Endothelial cell of umbilical vein (primary cell): ENCODE measurements around the gene TTC33. TPM values are rescaled to one million over a fixed set of nuclear protein-coding genes. Genes with fewer than 3 reads are reported as not detected.
A peak's percentile ranks its signal among the peaks of the same experiment; 100 is the strongest.

Source experiments
- BruUV-seq: library from RNA; stranded (reverse); fragments of 400-500 nt; replicated peaks from 2 replicates; lab custom pipeline; 2021; lab: Mats Ljungman, UMichigan
- CTCF ChIA-PET: fragments of 300-600, 350-600 bp; sonication (Branson Sonifier 250); formaldehyde crosslinking; loops from one replicate; lab custom pipeline; 2021; ENCODE audit warnings: antibody characterized with exemption, inconsistent platforms; lab: Charles Lee
- POLR2A ChIA-PET: fragments of 300-600, 350-600 bp; sonication (Branson Sonifier 250); formaldehyde crosslinking; loops from one replicate; lab custom pipeline; 2021; ENCODE audit warnings: antibody characterized with exemption, inconsistent platforms; lab: Charles Lee
- DNase-seq: peaks from one replicate; pipeline ENCODE4 v3.0.0-alpha.2; 2011; ENCODE audit warnings: low read depth, low spot score
- FAIRE-seq: peaks from 2 replicates; lab custom pipeline; 2011; peaks lifted over from hg19 to GRCh38; lab: Jason Lieb, UNC
- H2AFZ ChIP-seq: 2 replicates; pipeline ENCODE4 v1.6.0; 2012; ENCODE audit warnings: low read depth, low read length, control low read depth, inconsistent platforms
- H3K27ac ChIP-seq: 2 replicates; pipeline ENCODE4 v1.5.1; 2011; ENCODE audit warnings: low read depth, mild to moderate bottlenecking, control low read depth, low read length, moderate library complexity; ENCODE audit not compliant: insufficient read depth
- H3K27me3 ChIP-seq, 2 experiments: 2 replicates each; pipeline versions ENCODE4 v1.6.0 to v1.6.1; 2011; ENCODE audit warnings: low read length in 2 of 2, mixed read lengths in 1 of 2; ENCODE audit not compliant: control insufficient read depth in 2 of 2, insufficient read depth in 2 of 2
- H3K36me3 ChIP-seq, 2 experiments: 2 replicates in 1 of 2; 3 replicates in 1 of 2; pipeline ENCODE4 v1.5.1; 2011; ENCODE audit warnings: low read length in 2 of 2, mild to moderate bottlenecking in 1 of 2, moderate library complexity in 1 of 2; ENCODE audit not compliant: control insufficient read depth in 2 of 2, insufficient read depth in 2 of 2; ENCODE audit errors: extremely low read depth in 1 of 2
- H3K4me1 ChIP-seq: 3 replicates; pipeline ENCODE4 v1.5.1; 2011; ENCODE audit warnings: mild to moderate bottlenecking, low read length; ENCODE audit not compliant: control insufficient read depth, insufficient read depth; ENCODE audit errors: extremely low read depth
- H3K4me2 ChIP-seq: 2 replicates; pipeline ENCODE4 v1.6.1; 2011; ENCODE audit warnings: low read length, control low read depth, mixed read lengths; ENCODE audit not compliant: insufficient read depth
- H3K4me3 ChIP-seq, 3 experiments: fragments of 200-600 bp in 1 of 3; sonication (generic), shearing (Covaris generic) in 1 of 3; replicated peaks in 1 of 3; 2 replicates each; pipeline ENCODE4 v1.5.1; 2011 to 2016; ENCODE audit warnings: control low read depth in 3 of 3, low read length in 3 of 3, mild to moderate bottlenecking in 2 of 3, inconsistent platforms in 1 of 3, low read depth in 1 of 3, moderate library complexity in 1 of 3; ENCODE audit not compliant: insufficient read depth in 1 of 3
- H3K79me2 ChIP-seq: 2 replicates; pipeline ENCODE4 v1.6.0; 2012; ENCODE audit warnings: low read length, inconsistent platforms; ENCODE audit not compliant: control insufficient read depth, insufficient read depth
- H3K9ac ChIP-seq: replicated peaks from 2 replicates; pipeline ENCODE3; 2011; ENCODE audit warnings: low read length, control low read depth; ENCODE audit not compliant: insufficient read depth; ENCODE audit errors: extremely low read depth
- H3K9me1 ChIP-seq: replicated peaks from 3 replicates; pipeline ENCODE4 v1.6.0; 2011; ENCODE audit warnings: mild to moderate bottlenecking, low read length; ENCODE audit not compliant: control insufficient read depth, insufficient read depth; ENCODE audit errors: extremely low read depth
- H3K9me3 ChIP-seq: replicated peaks from 2 replicates; pipeline ENCODE4 v1.5.1; 2012; ENCODE audit warnings: low read length, inconsistent platforms; ENCODE audit not compliant: control insufficient read depth, insufficient read depth
- H4K20me1 ChIP-seq: replicated peaks from 2 replicates; pipeline ENCODE3; 2011; ENCODE audit warnings: mild to moderate bottlenecking, low read length; ENCODE audit not compliant: control insufficient read depth, insufficient read depth; ENCODE audit errors: extremely low read depth
- CTCF ChIP-seq, 2 donors: IDR thresholded peaks; 1 replicate in 1 of 2; 2 replicates in 1 of 2; pipeline ENCODE4 v1.5.1; 2011; ENCODE audit warnings: low read length in 2 of 2, mild to moderate bottlenecking in 2 of 2, moderate library complexity in 2 of 2, control low read depth in 1 of 2, inconsistent platforms in 1 of 2, low read depth in 1 of 2; ENCODE audit not compliant: insufficient read depth in 1 of 2; ENCODE audit errors: extremely low read depth in 1 of 2
- EZH2 ChIP-seq: IDR thresholded peaks from 2 replicates; pipeline ENCODE4 v1.6.1; 2012; ENCODE audit warnings: borderline replicate concordance, low read depth, mild to moderate bottlenecking, moderate library complexity, low read length, inconsistent platforms; ENCODE audit not compliant: severe bottlenecking
- FOS ChIP-seq: IDR thresholded peaks from 2 replicates; pipeline ENCODE4 v1.6.1; 2011; ENCODE audit warnings: mild to moderate bottlenecking, low read length, moderate library complexity, borderline replicate concordance; ENCODE audit not compliant: insufficient read depth
- GATA2 ChIP-seq: IDR thresholded peaks from 2 replicates; pipeline ENCODE4 v1.7.0; 2011; ENCODE audit warnings: low read depth, mild to moderate bottlenecking, moderate library complexity, mixed read lengths, low read length; ENCODE audit not compliant: insufficient read length, insufficient read depth
- JUN ChIP-seq: IDR thresholded peaks from 2 replicates; pipeline ENCODE4 v1.6.1; 2011; ENCODE audit warnings: borderline replicate concordance, low read depth; ENCODE audit not compliant: insufficient read length, insufficient read depth
- MAX ChIP-seq: IDR thresholded peaks from 2 replicates; pipeline ENCODE4 v1.6.1; 2011; ENCODE audit not compliant: insufficient read depth, insufficient read length
- MYC ChIP-seq: IDR thresholded peaks from one replicate; pipeline ENCODE4 v1.6.1; 2011; ENCODE audit warnings: mild to moderate bottlenecking, low read depth, low read length
- POLR2A ChIP-seq: IDR thresholded peaks from 2 replicates; pipeline ENCODE4 v1.6.1; 2012; ENCODE audit warnings: low read depth, mild to moderate bottlenecking, control low read depth, low read length
- POLR2AphosphoS5 ChIP-seq: IDR thresholded peaks from 2 replicates; pipeline ENCODE4 v1.6.1; 2012; ENCODE audit warnings: low read depth, mild to moderate bottlenecking, control low read depth, low read length, moderate library complexity; ENCODE audit not compliant: insufficient read depth
- dilution Hi-C: fragments of 300-500 bp; cut with MboI; formaldehyde crosslinking; loops from one replicate; pipeline ENCODE4 v1.15.0; 2019; ENCODE audit warnings: low sequenced_read_pairs; ENCODE audit not compliant: extremely low pct_ligation_motif_present
- intact Hi-C: fragments of 100-400 bp; cut with micrococcal nuclease; formaldehyde crosslinking; loops from one replicate; pipeline ENCODE4 v1.10.0; 2022
- polyA plus RNA-seq, 4 experiments: library from polyadenylated mRNA; depleted of rRNA in 3 of 4; stranded (reverse) in 3 of 4; unstranded in 1 of 4; fragments of >200 nt; gene quantifications; 2 replicates each; pipeline versions ENCODE4 v1.2.1 to v1.2.3, GENCODE V29; 2011 to 2012; ENCODE audit warnings: missing spikeins in 1 of 4
- total RNA-seq: library from RNA; stranded (reverse); gene quantifications from 2 replicates; pipeline ENCODE4 v1.2.3, GENCODE V29; 2021

The TTC33 gene
- total and polyA plus RNA-seq, 2 donors (not counting 3 experiments of a cell fraction or from before 2014, with no cell fraction given) = 2.2 to 11.7 TPM

GRCh38 chr5:40599676-40600075 is 156.1 kb downstream of the TTC33 start:
- H3K36me3 ChIP-seq = no peaks in the 10 kb centered on the region
- POLR2A ChIA-PET = no interaction called here
- H3K27me3 ChIP-seq = no peaks in the 10 kb centered on the region
- intact Hi-C loops = no loop called here
- H3K79me2 ChIP-seq = no peaks in the 10 kb centered on the region
- FAIRE-seq (peak; percentile 31), DNase-seq (no peak)
- H3K4me3 ChIP-seq = no peak overlapping the region
- H2AFZ ChIP-seq = no peak overlapping the region
- H4K20me1 ChIP-seq = no peaks in the 10 kb centered on the region
- H3K4me2 ChIP-seq = no peak overlapping the region
- no peak for TF ChIP-seq CTCF (IDR thresholded peaks at IDR 0.05; ENCODE audit: extremely low read depth in 1 of 2, insufficient read depth in 1 of 2, low read depth in 1 of 2, low read length in 2 of 2)
- TF ChIP-seq GATA2 = no peak
- TF ChIP-seq MAX = no peak
- TF ChIP-seq POLR2AphosphoS5 = no peak
- TF ChIP-seq JUN = no peak
- no peak for TF ChIP-seq MYC
- TF ChIP-seq POLR2A = no peak
- no peak for TF ChIP-seq EZH2
- TF ChIP-seq FOS = no peak
- H3K9me3 ChIP-seq = no peaks in the 10 kb centered on the region
- no peaks in the 10 kb centered on the region for H3K9me1 ChIP-seq
- CTCF ChIA-PET = no interaction called here
- BruUV-seq = no TSS peak
- dilution Hi-C loops = no loop called here
- no peak overlapping the region for H3K9ac ChIP-seq
- no peaks in the 10 kb centered on the region for H3K4me1 ChIP-seq
- no peak overlapping the region for H3K27ac ChIP-seq
